Common myeloid progenitor, CD34-positive (primary cell): ENCODE measurements around the gene LRG1.

Experiments
- CTCF ChIA-PET: fragments of 350-600 bp; sonication (Branson Sonifier 250); formaldehyde crosslinking; loops from one replicate; lab custom pipeline; 2021; ENCODE audit warnings: antibody characterized with exemption; lab: Charles Lee
- POLR2A ChIA-PET: fragments of 350-600 bp; sonication (Branson Sonifier 250); formaldehyde crosslinking; loops from one replicate; lab custom pipeline; 2021; ENCODE audit warnings: antibody characterized with exemption; lab: Charles Lee
- DNase-seq, 3 donors: peaks; one replicate each; pipeline versions ENCODE4 v3.0.0 to v3.0.0-alpha.2; 2013
- H3K27ac ChIP-seq, 2 experiments: 1 replicate in 1 of 2; 2 replicates in 1 of 2; pipeline ENCODE4 v1.7.0; 2013; ENCODE audit warnings: inconsistent platforms in 2 of 2, low read length in 2 of 2, mild to moderate bottlenecking in 2 of 2, low read depth in 1 of 2, moderate library complexity in 1 of 2; ENCODE audit not compliant: severe bottlenecking in 2 of 2, insufficient read depth in 1 of 2, poor library complexity in 1 of 2
- H3K27me3 ChIP-seq, 5 experiments: replicated peaks in 2 of 5; 1 replicate in 3 of 5; 2 replicates in 2 of 5; pipeline versions ENCODE4 v1.6.1 to v1.7.0; 2013; ENCODE audit warnings: low read length in 4 of 5, mild to moderate bottlenecking in 2 of 5, moderate library complexity in 2 of 5, inconsistent platforms in 1 of 5; ENCODE audit not compliant: insufficient read depth in 5 of 5, control insufficient read depth in 4 of 5
- H3K36me3 ChIP-seq, 4 experiments: 1 replicate in 2 of 4; 2 replicates in 2 of 4; pipeline versions ENCODE4 v1.6.1 to v1.7.0; 2013; ENCODE audit warnings: low read length in 3 of 4, control low read depth in 1 of 4, mild to moderate bottlenecking in 1 of 4; ENCODE audit not compliant: control insufficient read depth in 4 of 4, insufficient read depth in 4 of 4
- H3K4me1 ChIP-seq, 4 experiments: 1 replicate in 3 of 4; 2 replicates in 1 of 4; pipeline versions ENCODE4 v1.6.1 to v1.7.1; 2013; ENCODE audit warnings: low read length in 3 of 4, mild to moderate bottlenecking in 3 of 4, control low read depth in 1 of 4, inconsistent platforms in 1 of 4, moderate library complexity in 1 of 4; ENCODE audit not compliant: control insufficient read depth in 4 of 4, insufficient read depth in 4 of 4; ENCODE audit errors: control extremely low read depth in 1 of 4
- H3K4me3 ChIP-seq, 7 experiments: 1 replicate in 4 of 7; 2 replicates in 3 of 7; pipeline versions ENCODE4 v1.5.1 to v1.7.0; 2013; ENCODE audit warnings: mild to moderate bottlenecking in 7 of 7, low read length in 6 of 7, moderate library complexity in 6 of 7, inconsistent platforms in 2 of 7, low read depth in 2 of 7, control low read depth in 1 of 7; ENCODE audit not compliant: insufficient read depth in 4 of 7, control insufficient read depth in 1 of 7; ENCODE audit errors: extremely low read depth in 1 of 7
- H3K9me3 ChIP-seq, 5 experiments: 1 replicate in 4 of 5; 2 replicates in 1 of 5; pipeline versions ENCODE4 v1.6.1 to v1.7.1; 2013; ENCODE audit warnings: low read length in 4 of 5, mild to moderate bottlenecking in 2 of 5, inconsistent platforms in 1 of 5, low read depth in 1 of 5, moderate library complexity in 1 of 5; ENCODE audit not compliant: control insufficient read depth in 4 of 5, insufficient read depth in 2 of 5; ENCODE audit errors: control extremely low read depth in 1 of 5
- WGBS: methylation state at CpG from one replicate; pipeline ENCODE4 v1.1.5; 2013; ENCODE audit not compliant: insufficient coverage; 5-methylcytosine and 5-hydroxymethylcytosine counted together

LRG1 gene

GRCh38 chr19:4557144-4557970 is 17.5 kb upstream of the LRG1 start:
- H3K9me3 ChIP-seq = no peaks in the 10 kb centered on the region
- no peaks in the 10 kb centered on the region for H3K27me3 ChIP-seq
- no peak overlapping the region for H3K27ac ChIP-seq
- H3K4me3 ChIP-seq = no peak overlapping the region
- POLR2A ChIA-PET = no interaction called here
- CTCF ChIA-PET = interaction anchor here (0.8 to 1.3 kb wide), 5 partner anchors 10 to 79 kb away, joined by 3 read pairs; partner anchors contain the start of gene LRG1
- peaks cover 0 to 12% (median 5%) of the 10 kb centered on the region in 4 experiments for H3K4me1 ChIP-seq
- no peaks in the 10 kb centered on the region for H3K36me3 ChIP-seq
- 84% methylated on average over 22 of the region's 33 CpGs for WGBS
- DNase-seq = no peak

GRCh38 chr19:4556597-4557127 is 16.8 kb upstream of the LRG1 start:
- no peak overlapping the region for H3K27ac ChIP-seq
- H3K36me3 ChIP-seq = no peaks in the 10 kb centered on the region
- POLR2A ChIA-PET = no interaction called here
- CTCF ChIA-PET = interaction anchor here (0.8 to 1.3 kb wide), 5 partner anchors 10 to 80 kb away, joined by 3 read pairs; partner anchors contain the start of gene LRG1
- no peaks in the 10 kb centered on the region for H3K27me3 ChIP-seq
- no peak for DNase-seq
- peaks cover 0 to 12% (median 5%) of the 10 kb centered on the region in 4 experiments for H3K4me1 ChIP-seq
- no peaks in the 10 kb centered on the region for H3K9me3 ChIP-seq
- no peak overlapping the region for H3K4me3 ChIP-seq
- 75% methylated on average over 17 of the region's 25 CpGs for WGBS

GRCh38 chr19:4555657-4556561 is 16.1 kb upstream of the LRG1 start:
- ChIA-PET CTCF (interaction anchor here (0.9 to 1.5 kb wide), 4 partner anchors 11 to 81 kb away, joined by 3 to 6 read pairs (median 4); no protein-coding TSS in a partner anchor), POLR2A (no interaction called here)
- Histone ChIP-seq H3K9me3 (no peaks in the 10 kb centered on the region), H3K27ac (no peak overlapping the region), H3K4me1 (peaks cover 0 to 12% (median 5%) of the 10 kb centered on the region in 4 experiments), H3K36me3 (no peaks in the 10 kb centered on the region), H3K4me3 (no peak overlapping the region), H3K27me3 (no peaks in the 10 kb centered on the region)
- WGBS = 86% methylated on average over 41 of the region's 43 CpGs
- peak in 1 of 3 donors; percentile 27 for DNase-seq

- H3K27ac ChIP-seq = no peak overlapping the region
- CTCF ChIA-PET = interaction anchor here (1.2 to 1.5 kb wide), 3 partner anchors 14 to 82 kb away, joined by 6 read pairs; partner anchors contain the start of gene PLIN5
- POLR2A ChIA-PET = interaction anchor here (0.9 kb wide), 1 partner anchor 82 kb away, joined by 3 read pairs; no protein-coding TSS in a partner anchor
These were observed 14.9 kb upstream of the LRG1 start for GRCh38 chr19:4554717-4555116.

GRCh38 chr19:4553775-4554174 is 13.9 kb upstream of the LRG1 start:
- no peak overlapping the region for H3K4me3 ChIP-seq
- H3K36me3 ChIP-seq = no peaks in the 10 kb centered on the region
- H3K27ac ChIP-seq = no peak overlapping the region
- no peaks in the 10 kb centered on the region for H3K27me3 ChIP-seq
- POLR2A ChIA-PET = no interaction called here
- H3K4me1 ChIP-seq = no peaks in the 10 kb centered on the region
- WGBS = 94% methylated on average over 3 of the region's 3 CpGs
- no peak for DNase-seq
- CTCF ChIA-PET = no interaction called here
- no peaks in the 10 kb centered on the region for H3K9me3 ChIP-seq

More at GRCh38 chr19:4554717-4555116, 14.9 kb upstream of the LRG1 start:
- Histone ChIP-seq H3K4me3 (no peak overlapping the region), H3K27me3 (no peaks in the 10 kb centered on the region), H3K9me3 (no peaks in the 10 kb centered on the region), H3K4me1 (peaks cover 0 to 7% (median 3%) of the 10 kb centered on the region in 4 experiments), H3K36me3 (no peaks in the 10 kb centered on the region)
- 100% methylated on average over 5 of the region's 7 CpGs for WGBS
- DNase-seq = no peak

GRCh38 chr19:4553092-4553695 is 13.4 kb upstream of the LRG1 start:
- CTCF ChIA-PET = interaction anchor here (0.6 kb wide), 1 partner anchor 73 kb away, joined by 3 read pairs; no protein-coding TSS in a partner anchor
- Histone ChIP-seq H3K9me3 (no peaks in the 10 kb centered on the region), H3K27ac (no peak overlapping the region), H3K36me3 (no peaks in the 10 kb centered on the region), H3K4me3 (no peak overlapping the region), H3K27me3 (no peaks in the 10 kb centered on the region), H3K4me1 (no peaks in the 10 kb centered on the region)
- DNase-seq = no peak
- POLR2A ChIA-PET = no interaction called here
